Measurements from ENCODE around the gene TMEM212.

The TMEM212 gene

GRCh38 chr3:171906951-171907676, 64.0 kb downstream of the TMEM212 start:
- H3K4me3 ChIP-seq (ENCODE audit: control insufficient read depth, low read depth, low read length): no peak overlapping the region
- no peak for DNase-seq (ENCODE audit: low read depth)
- no peak for TF ChIP-seq CTCF (conservative IDR thresholded peaks at IDR 0.05; ENCODE audit: control insufficient read depth, insufficient read depth, low read depth, low read length)

GRCh38 chr3:171907761-171908160, 64.6 kb downstream of the TMEM212 start:
- no peak for TF ChIP-seq CTCF (conservative IDR thresholded peaks at IDR 0.05; ENCODE audit: control insufficient read depth, insufficient read depth, low read depth, low read length)
- no peak for DNase-seq (ENCODE audit: low read depth)
- H3K4me3 ChIP-seq (ENCODE audit: control insufficient read depth, low read depth, low read length): no peak overlapping the region

GRCh38 chr3:171908731-171909130, 65.6 kb downstream of the TMEM212 start:
- no peak overlapping the region for H3K4me3 ChIP-seq (ENCODE audit: control insufficient read depth, low read depth, low read length)
- TF ChIP-seq CTCF (conservative IDR thresholded peaks at IDR 0.05; ENCODE audit: control insufficient read depth, insufficient read depth, low read depth, low read length): no peak
- DNase-seq (ENCODE audit: low read depth): peak; percentile 2
